Transverse colon (tissue), 4 donors: ENCODE measurements around the gene CPEB3. TPM values are rescaled to one million over a fixed set of nuclear protein-coding genes. Genes with fewer than 3 reads are reported as not detected.

ENCODE experiments used
- DNase-seq: peaks from one replicate; pipeline ENCODE4 v3.0.0-alpha.2; 2019
- H3K27ac ChIP-seq, 4 donors: fragments of 200-600 bp; sonication (generic); 2 replicates each; pipeline ENCODE4 v1.5.1; 2016 to 2018; ENCODE audit warnings: inconsistent platforms in 4 of 4
- H3K27me3 ChIP-seq: fragments of 200-600 bp; sonication (generic); 2 replicates; pipeline ENCODE4 v1.5.1; 2017; ENCODE audit warnings: inconsistent platforms
- H3K36me3 ChIP-seq, 4 donors: fragments of 200-600 bp; sonication (generic); 2 replicates each; pipeline ENCODE4 v1.5.1; 2017 to 2019; ENCODE audit warnings: inconsistent platforms in 4 of 4
- H3K4me1 ChIP-seq, 4 donors: fragments of 200-600 bp; sonication (generic); 2 replicates each; pipeline ENCODE4 v1.5.1; 2017 to 2020; ENCODE audit warnings: inconsistent platforms in 4 of 4
- H3K4me3 ChIP-seq, 4 donors: fragments of 200-600 bp; sonication (generic); 1 replicate in 1 of 4; 2 replicates in 3 of 4; pipeline versions ENCODE4 v1.5.1 to v1.6.1; 2017 to 2019; ENCODE audit warnings: inconsistent platforms in 4 of 4
- H3K9me3 ChIP-seq, 2 donors: fragments of 200-600 bp; sonication (generic); 2 replicates each; pipeline ENCODE4 v1.5.1; 2017 to 2019; ENCODE audit warnings: inconsistent platforms in 2 of 2
- CTCF ChIP-seq, 5 experiments: fragments of 200-600 bp in 3 of 5; fragments of 450-650 bp in 2 of 5; sonication (generic) in 3 of 5; IDR thresholded peaks; 1 replicate in 2 of 5; 2 replicates in 3 of 5; pipeline ENCODE4 v1.5.1; 2016 to 2017; ENCODE audit warnings: antibody characterized with exemption in 5 of 5, inconsistent platforms in 3 of 5, mild to moderate bottlenecking in 2 of 5, moderate library complexity in 1 of 5
- EP300 ChIP-seq: sonication (generic); formaldehyde crosslinking; IDR thresholded peaks from one replicate; pipeline ENCODE4 v1.6.1; 2017; ENCODE audit warnings: antibody characterized with exemption, low read depth
- POLR2A ChIP-seq: fragments of 450-650 bp; IDR thresholded peaks from one replicate; pipeline ENCODE4 v1.6.1; 2016; ENCODE audit warnings: antibody characterized with exemption, mild to moderate bottlenecking, moderate library complexity
- POLR2AphosphoS5 ChIP-seq, 3 donors: sonication (generic); formaldehyde crosslinking; IDR thresholded peaks; one replicate each; pipeline ENCODE4 v1.6.1; 2016; ENCODE audit warnings: antibody characterized with exemption in 3 of 3
- WGBS, 2 donors: methylation state at CpG; one replicate each; pipeline ENCODE4 v1.1.5; 2018; ENCODE audit warnings: low coverage in 1 of 2; 5-methylcytosine and 5-hydroxymethylcytosine counted together
- in situ Hi-C, 4 donors: fragments of 200-750 bp; cut with MboI; loops; one replicate each; pipeline versions ENCODE4 v1.15.0 to v1.15.1; 2017; ENCODE audit warnings: low sequenced_read_pairs in 3 of 4, low pct_ligation_motif_present in 1 of 4, low pct_unique_long_range_greater_than_20kb in 1 of 4
- intact Hi-C: fragments of 100-400 bp; cut with DNase I; formaldehyde crosslinking; loops from one replicate; pipeline ENCODE4 v1.15.1; 2023; ENCODE audit warnings: low total_unique reads
- total RNA-seq, 4 donors: library from RNA; depleted of rRNA; stranded (reverse); fragments of >200 nt; gene quantifications; one replicate each; pipeline ENCODE4 v1.1.0, GENCODE V29; 2016

Gene CPEB3
- total RNA-seq, 4 donors from 2014 or later: 10.9 to 24.3 (median 13.1) TPM

GRCh38 chr10:92156874-92157773 lies 133.8 kb downstream of the CPEB3 start:
- 61 to 69% methylated on average over 8 of the region's 8 CpGs for WGBS, 2 donors
- intact Hi-C loops: no loop called here
- in situ Hi-C loops: no loop called here
- Histone ChIP-seq H3K9me3 (no peaks in the 10 kb centered on the region), H3K36me3 (no peaks in the 10 kb centered on the region), H3K27ac (no peak overlapping the region), H3K4me1 (peaks cover 0 to 9% (median 5%) of the 10 kb centered on the region in 4 donors), H3K4me3 (no peak overlapping the region), H3K27me3 (no peaks in the 10 kb centered on the region)
- TF ChIP-seq POLR2AphosphoS5 (IDR thresholded peaks at IDR 0.05) (no peak), EP300 (no peak), POLR2A (no peak), CTCF (IDR thresholded peaks at IDR 0.05) (no peak)
- DNase-seq: no peak

- TF ChIP-seq POLR2A (no peak), CTCF (IDR thresholded peaks at IDR 0.05) (no peak), EP300 (no peak), POLR2AphosphoS5 (IDR thresholded peaks at IDR 0.05) (no peak)
- no peak overlapping the region for H3K27ac ChIP-seq
- no peaks in the 10 kb centered on the region for H3K9me3 ChIP-seq
- H3K4me3 ChIP-seq: no peak overlapping the region
- peaks cover 0 to 11% (median 0%) of the 10 kb centered on the region in 4 donors for H3K4me1 ChIP-seq
- no peaks in the 10 kb centered on the region for H3K27me3 ChIP-seq
- DNase-seq: no peak
- in situ Hi-C loops (no loop called here), intact Hi-C loops (no loop called here)
- no peaks in the 10 kb centered on the region for H3K36me3 ChIP-seq
Observed at GRCh38 chr10:92150823-92151222, 140.1 kb downstream of the CPEB3 start.

GRCh38 chr10:92149261-92149660 lies 141.6 kb downstream of the CPEB3 start:
- in situ Hi-C loops (no loop called here), intact Hi-C loops (no loop called here)
- H3K9me3 ChIP-seq: no peaks in the 10 kb centered on the region
- H3K4me3 ChIP-seq: no peak overlapping the region
- no peaks in the 10 kb centered on the region for H3K27me3 ChIP-seq
- H3K27ac ChIP-seq: no peak overlapping the region
- TF ChIP-seq CTCF (IDR thresholded peaks at IDR 0.05): no peak
- TF ChIP-seq POLR2A: no peak
- TF ChIP-seq POLR2AphosphoS5 (IDR thresholded peaks at IDR 0.05): no peak
- no peak for TF ChIP-seq EP300
- H3K36me3 ChIP-seq: no peaks in the 10 kb centered on the region
- no peak for DNase-seq
- H3K4me1 ChIP-seq: peaks cover 0 to 14% (median 0%) of the 10 kb centered on the region in 4 donors
- 75 to 86% methylated on average over 1 of the region's 1 CpG for WGBS, 2 donors

- no peak for DNase-seq
- WGBS, 2 donors: 90 to 93% methylated on average over 6 of the region's 6 CpGs
- peaks cover 0 to 6% (median 0%) of the 10 kb centered on the region in 4 donors for H3K36me3 ChIP-seq
- in situ Hi-C loops: no loop called here
- intact Hi-C loops: no loop called here
- no peak overlapping the region for H3K4me3 ChIP-seq
- H3K4me1 ChIP-seq: peaks cover 0 to 20% (median 3%) of the 10 kb centered on the region in 4 donors
- no peaks in the 10 kb centered on the region for H3K9me3 ChIP-seq
- no peak overlapping the region for H3K27ac ChIP-seq
- H3K27me3 ChIP-seq: no peaks in the 10 kb centered on the region
- no peak for TF ChIP-seq POLR2AphosphoS5 (IDR thresholded peaks at IDR 0.05)
- no peak for TF ChIP-seq EP300
- no peak for TF ChIP-seq CTCF (IDR thresholded peaks at IDR 0.05)
- TF ChIP-seq POLR2A: no peak
Observed at GRCh38 chr10:92146781-92147180, 144.1 kb downstream of the CPEB3 start.
